HL-60 (cell line): ENCODE results near the gene MOB2.

Source experiments
- CTCF ChIP-seq: IDR thresholded peaks from one replicate; pipeline ENCODE4 v1.5.1; 2011; ENCODE audit warnings: low read length, control low read depth, inconsistent platforms; ENCODE audit not compliant: insufficient read depth
- GABPA ChIP-seq: IDR thresholded peaks from 2 replicates; pipeline ENCODE4 v1.6.1; 2012; ENCODE audit warnings: low read depth
- POLR2AphosphoS5 ChIP-seq: IDR thresholded peaks from 2 replicates; pipeline ENCODE4 v1.6.1; 2012; ENCODE audit warnings: low read depth
- REST ChIP-seq: IDR thresholded peaks from 2 replicates; pipeline ENCODE4 v1.6.1; 2012; ENCODE audit warnings: low read depth; ENCODE audit not compliant: insufficient replicate concordance

- no peak for TF ChIP-seq CTCF
- no peak for TF ChIP-seq POLR2AphosphoS5
- TF ChIP-seq REST: no peak
- TF ChIP-seq GABPA: no peak
Measured at GRCh38 chr11:1455763-1456060, 30.9 kb downstream of the MOB2 start.
